MM.1S (cell line): Measurements from ENCODE around the gene SERP2.

Source experiments
- DNase-seq: peaks from one replicate; pipeline ENCODE4 v3.0.0-alpha.2; 2015
- H2AFZ ChIP-seq: fragments of 300-600 bp; sonication (generic); 2 replicates; pipeline ENCODE4 v1.6.0; 2016; ENCODE audit warnings: antibody characterized with exemption, low read length
- H3F3A ChIP-seq: fragments of 300-600 bp; sonication (generic); 2 replicates; pipeline ENCODE4 v1.6.1; 2016; ENCODE audit warnings: mild to moderate bottlenecking, antibody characterized with exemption, low read length, moderate library complexity, mixed read lengths; ENCODE audit not compliant: insufficient read depth
- H3K27ac ChIP-seq: fragments of 300-600 bp; sonication (generic); 2 replicates; pipeline ENCODE4 v1.5.1; 2016; ENCODE audit warnings: mild to moderate bottlenecking, low read length
- H3K27me3 ChIP-seq: fragments of 300-600 bp; sonication (generic); replicated peaks from 2 replicates; pipeline ENCODE4 v1.6.0; 2016; ENCODE audit warnings: low read length; ENCODE audit not compliant: insufficient read depth
- H3K36me3 ChIP-seq: fragments of 300-600 bp; sonication (generic); replicated peaks from 2 replicates; pipeline ENCODE4 v1.6.1; 2016; ENCODE audit warnings: mild to moderate bottlenecking, low read length, mixed read lengths; ENCODE audit not compliant: insufficient read depth
- H3K4me1 ChIP-seq: fragments of 300-600 bp; sonication (generic); 2 replicates; pipeline ENCODE4 v1.6.1; 2016; ENCODE audit warnings: low read length, mixed read lengths
- H3K4me2 ChIP-seq: fragments of 300-600 bp; sonication (generic); 2 replicates; pipeline ENCODE4 v1.6.0; 2016; ENCODE audit warnings: low read depth, low read length
- H3K4me3 ChIP-seq: fragments of 300-600 bp; sonication (generic); 2 replicates; pipeline ENCODE4 v1.5.1; 2016; ENCODE audit warnings: low read length, mixed read lengths
- H3K79me2 ChIP-seq: fragments of 300-600 bp; sonication (generic); 2 replicates; pipeline ENCODE4 v1.6.1; 2016; ENCODE audit warnings: mixed run types, low read length, mixed read lengths
- H3K9ac ChIP-seq: fragments of 300-600 bp; sonication (generic); 2 replicates; pipeline ENCODE4 v1.6.1; 2016; ENCODE audit warnings: low read length, mixed read lengths
- H3K9me2 ChIP-seq: fragments of 300-600 bp; sonication (generic); replicated peaks from 2 replicates; pipeline ENCODE4 v1.6.1; 2016; ENCODE audit warnings: mild to moderate bottlenecking, low read length, mixed read lengths; ENCODE audit not compliant: insufficient read depth
- H3K9me3 ChIP-seq: fragments of 300-600 bp; sonication (generic); replicated peaks from 2 replicates; pipeline ENCODE4 v1.6.1; 2016; ENCODE audit warnings: mild to moderate bottlenecking, low read length, mixed read lengths; ENCODE audit not compliant: insufficient read depth
- H4K20me1 ChIP-seq: fragments of 300-600 bp; sonication (generic); 2 replicates; pipeline ENCODE4 v1.6.1; 2016; ENCODE audit warnings: mild to moderate bottlenecking, low read length, moderate library complexity, mixed read lengths; ENCODE audit not compliant: insufficient read depth
- CTCF ChIP-seq: fragments of 300-600 bp; sonication (generic); IDR thresholded peaks from 2 replicates; pipeline ENCODE4 v1.5.1; 2016; ENCODE audit warnings: antibody characterized with exemption, low read length, mixed read lengths
- EZH2 ChIP-seq: fragments of 300-600 bp; sonication (generic); optimal IDR thresholded peaks from 2 replicates; pipeline ENCODE3; 2017; ENCODE audit warnings: low read depth, mild to moderate bottlenecking, antibody characterized with exemption, low read length, mixed read lengths
- EZH2phosphoT487 ChIP-seq: fragments of 300-600 bp; sonication (generic); IDR thresholded peaks from 2 replicates; pipeline ENCODE4 v1.6.1; 2018; ENCODE audit warnings: antibody characterized with exemption, low read length

SERP2 gene

GRCh38 chr13:44404261-44405132 lies 30.9 kb downstream of the SERP2 start:
- TF ChIP-seq EZH2 = no peak
- TF ChIP-seq EZH2phosphoT487 = no peak
- TF ChIP-seq CTCF = no peak

DNA sequence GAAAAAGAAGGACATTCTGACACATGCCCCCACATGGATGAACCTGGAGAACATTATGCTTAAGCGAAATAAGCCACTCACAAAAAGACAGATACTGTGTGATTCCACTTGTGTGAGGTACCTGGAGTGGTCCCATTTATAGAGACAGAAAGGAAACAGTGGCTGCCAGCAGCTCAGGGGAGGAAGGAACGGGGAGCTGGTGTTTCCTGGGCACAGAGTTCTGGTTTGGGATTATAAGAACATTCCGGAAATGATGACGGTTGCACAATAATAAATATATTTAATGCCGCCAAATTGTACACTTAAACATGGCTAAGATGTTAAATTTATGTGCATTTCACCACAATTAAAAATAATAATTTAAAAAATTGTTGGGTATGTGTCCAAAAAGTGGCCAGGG lies 33.0 kb downstream of the SERP2 start:
- Histone ChIP-seq H4K20me1 (no peaks in the 10 kb centered on the region), H2AFZ (no peak overlapping the region), H3K9ac (no peak overlapping the region), H3K9me3 (no peaks in the 10 kb centered on the region), H3K4me3 (no peak overlapping the region), H3K36me3 (no peaks in the 10 kb centered on the region), H3K4me1 (no peaks in the 10 kb centered on the region), H3K79me2 (no peaks in the 10 kb centered on the region), H3K27ac (no peak overlapping the region), H3K9me2 (no peaks in the 10 kb centered on the region), H3K27me3 (no peaks in the 10 kb centered on the region), H3K4me2 (no peak overlapping the region), H3F3A (no peaks in the 10 kb centered on the region)
- TF ChIP-seq CTCF = no peak
- TF ChIP-seq EZH2phosphoT487 = no peak
- TF ChIP-seq EZH2 = no peak
- DNase-seq = no peak

More at GRCh38 chr13:44404261-44405132, 30.9 kb downstream of the SERP2 start:
- Histone ChIP-seq H2AFZ (no peak overlapping the region), H3K4me3 (no peak overlapping the region), H4K20me1 (no peaks in the 10 kb centered on the region), H3K4me1 (no peaks in the 10 kb centered on the region), H3K27me3 (no peaks in the 10 kb centered on the region), H3K4me2 (no peak overlapping the region), H3K9ac (no peak overlapping the region), H3F3A (no peaks in the 10 kb centered on the region), H3K9me2 (no peaks in the 10 kb centered on the region), H3K27ac (no peak overlapping the region), H3K9me3 (no peaks in the 10 kb centered on the region), H3K36me3 (no peaks in the 10 kb centered on the region), H3K79me2 (no peaks in the 10 kb centered on the region)
- DNase-seq = no peak

DNA sequence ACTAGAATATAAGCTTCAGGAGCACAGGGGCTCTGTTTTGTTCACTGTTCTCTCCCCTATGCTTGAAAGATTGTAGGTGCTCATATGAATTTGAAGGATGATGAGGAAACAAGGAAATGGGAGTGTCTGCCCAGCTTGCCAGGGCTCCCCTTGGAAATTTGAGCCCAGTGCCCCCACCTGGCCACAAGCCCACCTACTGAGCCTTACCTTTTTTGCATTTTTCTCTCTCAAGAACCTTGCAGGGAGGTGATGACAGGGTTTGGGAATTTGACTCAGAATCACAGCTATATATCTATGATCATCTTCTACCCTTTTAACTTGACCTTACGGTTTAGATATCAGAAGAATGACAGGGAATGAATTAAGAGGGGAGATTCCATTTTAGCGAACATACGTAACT lies 33.8 kb downstream of the SERP2 start:
- no peaks in the 10 kb centered on the region for H3K4me1 ChIP-seq
- H3K27me3 ChIP-seq = no peaks in the 10 kb centered on the region
- H4K20me1 ChIP-seq = no peaks in the 10 kb centered on the region
- no peak overlapping the region for H3K27ac ChIP-seq
- no peaks in the 10 kb centered on the region for H3F3A ChIP-seq
- H2AFZ ChIP-seq = no peak overlapping the region
- no peaks in the 10 kb centered on the region for H3K79me2 ChIP-seq
- no peak overlapping the region for H3K4me2 ChIP-seq
- no peaks in the 10 kb centered on the region for H3K36me3 ChIP-seq
- no peaks in the 10 kb centered on the region for H3K9me3 ChIP-seq
- no peak overlapping the region for H3K4me3 ChIP-seq
- DNase-seq = no peak
- no peak for TF ChIP-seq EZH2phosphoT487
- no peak for TF ChIP-seq EZH2
- TF ChIP-seq CTCF = no peak
- no peak overlapping the region for H3K9ac ChIP-seq
- no peaks in the 10 kb centered on the region for H3K9me2 ChIP-seq
